Measurements from ENCODE around the gene PTPRR.

PTPRR gene, protein sequence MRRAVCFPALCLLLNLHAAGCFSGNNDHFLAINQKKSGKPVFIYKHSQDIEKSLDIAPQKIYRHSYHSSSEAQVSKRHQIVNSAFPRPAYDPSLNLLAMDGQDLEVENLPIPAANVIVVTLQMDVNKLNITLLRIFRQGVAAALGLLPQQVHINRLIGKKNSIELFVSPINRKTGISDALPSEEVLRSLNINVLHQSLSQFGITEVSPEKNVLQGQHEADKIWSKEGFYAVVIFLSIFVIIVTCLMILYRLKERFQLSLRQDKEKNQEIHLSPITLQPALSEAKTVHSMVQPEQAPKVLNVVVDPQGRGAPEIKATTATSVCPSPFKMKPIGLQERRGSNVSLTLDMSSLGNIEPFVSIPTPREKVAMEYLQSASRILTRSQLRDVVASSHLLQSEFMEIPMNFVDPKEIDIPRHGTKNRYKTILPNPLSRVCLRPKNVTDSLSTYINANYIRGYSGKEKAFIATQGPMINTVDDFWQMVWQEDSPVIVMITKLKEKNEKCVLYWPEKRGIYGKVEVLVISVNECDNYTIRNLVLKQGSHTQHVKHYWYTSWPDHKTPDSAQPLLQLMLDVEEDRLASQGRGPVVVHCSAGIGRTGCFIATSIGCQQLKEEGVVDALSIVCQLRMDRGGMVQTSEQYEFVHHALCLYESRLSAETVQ
- 0 to 0.35 reads per million in 2 donors for total RNA-seq

DNA sequence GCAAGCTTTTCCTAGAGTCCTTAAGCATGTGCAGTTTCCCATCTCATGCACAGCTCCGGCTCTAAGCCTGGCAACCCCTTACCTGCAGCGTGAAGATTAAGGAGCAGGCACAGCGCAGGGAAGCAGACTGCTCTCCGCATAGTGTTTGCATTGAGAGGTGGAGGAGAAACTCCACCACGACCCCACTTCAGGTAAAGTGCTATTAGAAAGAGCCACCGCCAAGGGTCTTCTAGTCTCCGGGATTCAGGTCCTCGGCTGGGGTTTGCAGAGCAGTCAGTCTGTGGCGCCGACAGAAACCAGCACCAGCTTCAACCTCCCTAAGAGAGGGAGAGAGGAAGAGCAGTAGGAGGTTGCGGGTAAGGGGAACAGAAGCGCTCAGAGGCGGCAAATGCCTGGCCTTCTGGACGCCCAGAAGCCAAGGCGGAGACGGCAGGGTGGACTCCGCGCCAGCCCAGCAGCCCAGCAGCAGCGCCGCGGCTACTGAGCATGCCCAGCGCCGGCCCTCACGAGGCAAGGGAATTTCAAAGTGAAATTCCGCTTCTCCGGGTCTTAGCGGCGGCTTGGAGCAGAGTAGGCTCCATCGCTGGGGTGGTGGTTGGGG lies at the start of gene PTPRR:
Gene PTPRR, minus strand, starts transcription at position 488 of the 601 bp plus-strand sequence. Its CDS starts 348 bp downstream, at position 140.
- no peak for DNase-seq

DNA sequence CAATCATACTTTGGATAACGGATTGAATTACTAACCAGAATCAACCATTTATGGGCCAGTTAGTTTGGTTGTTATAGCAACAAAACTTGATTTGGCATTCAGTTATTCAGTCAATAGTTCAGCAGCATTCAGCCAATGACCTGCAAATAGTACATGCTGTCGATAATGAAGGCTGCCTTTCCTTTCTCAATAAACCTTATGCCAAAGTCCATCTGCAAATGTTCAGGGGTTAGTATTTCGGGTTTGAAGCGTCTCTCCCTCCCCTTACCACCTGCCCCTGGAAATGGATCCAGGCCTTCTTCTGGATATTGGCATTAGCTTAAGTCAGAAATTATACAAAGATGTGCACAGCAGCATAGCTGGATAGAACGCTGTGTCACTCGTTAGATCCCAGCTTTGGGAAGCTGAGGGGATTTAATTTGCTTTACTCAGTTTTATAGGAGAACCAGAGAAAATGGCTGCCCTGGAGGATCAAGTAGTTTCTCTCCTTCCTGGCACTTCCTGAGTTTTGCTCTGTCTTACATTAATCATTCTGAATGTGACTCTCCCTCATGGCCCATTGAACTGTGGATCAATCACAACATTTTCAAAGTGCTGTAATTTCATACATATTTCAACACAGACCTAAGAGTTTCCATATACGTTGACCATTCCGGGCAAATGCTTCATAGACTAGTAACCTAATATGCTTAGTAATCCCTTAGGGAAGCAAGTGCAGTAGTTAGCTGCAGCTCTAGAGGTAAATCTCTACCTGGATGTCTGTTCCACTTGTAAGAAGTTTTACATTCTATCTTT lies 46.7 kb upstream of the PTPRR start:
- DNase-seq, result no peak

DNA sequence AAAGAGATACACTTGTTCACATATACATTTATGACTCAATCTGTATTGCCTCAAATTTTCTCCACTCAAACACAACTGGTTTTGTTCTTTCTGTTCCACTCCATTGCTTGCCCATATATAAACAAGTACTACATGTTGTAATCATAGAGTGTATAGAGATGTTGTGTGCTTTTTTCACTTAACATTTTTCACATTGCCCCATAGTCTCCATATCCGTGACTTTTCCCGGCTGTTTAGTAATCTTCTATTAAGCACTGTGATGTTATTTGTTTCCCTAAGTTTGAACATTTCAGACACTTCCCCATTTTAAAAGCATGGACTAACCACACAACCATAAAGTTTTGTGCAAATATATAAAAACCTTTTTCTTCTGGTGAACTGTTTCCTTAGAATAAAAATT lies 45.5 kb upstream of the PTPRR start:
- DNase-seq, result no peak

DNA sequence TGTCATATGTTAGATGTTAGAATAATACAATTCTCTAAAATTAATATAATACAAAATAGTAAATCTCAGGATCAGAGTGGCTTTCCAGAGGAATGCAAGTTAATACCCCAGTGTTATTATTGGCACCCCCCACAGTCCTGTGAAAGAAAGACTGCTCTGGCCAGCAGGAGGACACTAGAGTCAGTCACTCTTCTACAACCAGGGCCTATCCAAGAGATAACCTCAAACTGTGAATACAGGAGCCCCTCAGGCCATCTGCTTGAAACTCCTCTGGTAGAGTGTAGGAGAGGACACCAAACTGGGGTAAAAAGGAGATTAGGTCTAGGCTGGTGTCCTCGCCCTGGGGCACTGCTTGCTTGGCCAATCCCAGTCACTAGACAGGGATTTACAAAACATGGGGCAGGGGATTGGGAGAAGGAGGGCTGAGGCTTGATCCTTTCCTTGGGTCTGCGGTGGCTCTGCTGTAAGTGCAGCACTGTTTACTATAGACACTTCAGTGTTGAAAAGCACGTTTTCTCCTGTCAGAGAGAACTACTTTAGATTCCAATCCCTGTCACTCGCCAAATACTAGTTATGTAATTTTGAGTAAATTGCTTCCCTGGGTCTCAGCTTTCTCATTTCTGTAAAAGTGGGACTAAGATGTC lies 44.5 kb upstream of the PTPRR start:
- no peak for DNase-seq

DNA sequence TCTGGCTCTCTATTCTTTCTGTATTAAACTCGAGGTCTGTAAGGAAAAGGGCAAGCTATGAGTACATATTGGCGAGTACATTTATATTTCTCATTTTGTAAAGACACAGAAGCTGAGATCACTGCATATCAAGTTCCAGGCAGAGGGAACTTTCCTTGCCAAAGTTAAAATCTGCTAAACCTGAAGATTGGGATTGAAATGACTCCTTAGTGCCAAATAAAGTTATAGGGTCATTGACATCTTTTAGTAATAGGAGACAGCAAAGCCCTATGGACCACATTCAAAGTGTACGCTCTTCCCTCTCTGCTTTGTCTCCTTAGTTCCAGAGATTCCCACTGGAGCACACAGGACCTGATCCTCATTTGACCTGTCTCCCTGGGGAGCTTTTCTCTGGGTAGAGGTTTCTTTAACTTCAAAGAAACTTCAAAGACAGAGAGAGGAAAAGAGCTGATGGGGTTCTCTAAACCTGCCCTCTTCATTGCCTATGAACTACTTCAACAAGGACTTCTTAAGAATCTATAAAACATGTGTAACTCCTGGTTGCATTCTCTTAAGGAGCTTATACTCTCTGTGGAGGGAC lies 42.6 kb upstream of the PTPRR start:
- DNase-seq, result no peak

DNA sequence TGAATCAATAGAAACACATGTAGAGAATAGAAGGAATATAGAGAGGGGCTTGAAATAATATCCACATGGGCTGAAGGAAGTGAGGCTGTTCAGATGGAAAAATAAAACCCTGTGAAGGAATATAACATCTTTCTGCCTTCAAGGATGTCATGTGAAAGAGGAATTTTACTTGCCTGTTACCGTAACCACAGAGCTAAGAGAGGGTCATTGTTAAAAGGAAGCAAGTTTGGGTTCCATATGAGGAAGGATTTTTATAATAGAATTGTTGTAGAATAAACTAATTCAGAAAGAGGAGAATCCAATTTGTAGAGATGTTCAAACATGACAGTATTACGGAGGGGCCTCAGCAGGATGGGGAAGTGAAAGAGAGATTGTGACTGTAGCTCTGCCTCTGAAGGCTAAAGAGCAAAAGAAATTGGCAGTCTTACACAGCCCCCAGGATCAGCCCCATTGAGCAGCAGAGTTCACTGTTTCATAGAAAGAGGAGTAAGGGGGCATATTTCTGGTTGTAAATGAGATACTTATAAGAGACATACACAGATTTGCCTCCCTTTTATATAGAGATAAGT lies 41.8 kb upstream of the PTPRR start:
- no peak for DNase-seq

DNA sequence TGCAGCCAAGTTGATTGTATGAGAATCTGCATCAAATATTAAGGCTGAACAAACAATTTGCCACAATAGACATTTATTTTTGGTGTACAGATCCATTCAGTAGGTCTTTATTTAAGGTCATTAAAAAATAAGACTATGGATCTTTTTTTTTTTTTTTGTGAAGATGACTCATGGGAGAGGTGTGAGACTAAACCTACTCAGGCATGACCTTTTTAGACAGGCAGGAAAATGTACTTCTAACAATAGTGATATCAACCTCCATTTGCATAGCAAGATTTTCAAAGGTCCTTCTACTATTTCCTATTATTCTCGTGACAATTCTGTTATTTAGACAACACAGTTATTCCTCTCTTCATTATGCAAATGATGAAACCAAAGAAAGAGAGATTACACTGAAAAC lies 39.9 kb upstream of the PTPRR start:
- DNase-seq, result no peak

DNA sequence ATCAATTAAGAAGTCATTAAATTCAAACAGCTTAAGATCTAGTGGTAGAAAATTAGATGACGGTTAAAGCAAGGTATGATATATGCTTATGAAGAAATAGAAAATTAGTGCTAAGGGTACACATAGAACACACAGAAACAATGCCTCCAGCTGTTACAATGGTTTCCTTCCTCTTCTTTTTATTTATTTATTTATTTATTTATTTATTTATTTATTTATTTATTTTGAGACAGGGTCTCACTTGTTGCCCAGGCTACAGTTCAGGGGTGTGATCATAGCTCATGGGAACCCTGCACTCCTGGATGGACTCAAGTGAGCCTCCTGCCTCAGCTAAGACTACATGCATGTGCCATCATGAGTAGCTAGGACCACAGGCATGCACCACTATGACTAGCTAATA lies 34.9 kb upstream of the PTPRR start:
- DNase-seq, result no peak

DNA sequence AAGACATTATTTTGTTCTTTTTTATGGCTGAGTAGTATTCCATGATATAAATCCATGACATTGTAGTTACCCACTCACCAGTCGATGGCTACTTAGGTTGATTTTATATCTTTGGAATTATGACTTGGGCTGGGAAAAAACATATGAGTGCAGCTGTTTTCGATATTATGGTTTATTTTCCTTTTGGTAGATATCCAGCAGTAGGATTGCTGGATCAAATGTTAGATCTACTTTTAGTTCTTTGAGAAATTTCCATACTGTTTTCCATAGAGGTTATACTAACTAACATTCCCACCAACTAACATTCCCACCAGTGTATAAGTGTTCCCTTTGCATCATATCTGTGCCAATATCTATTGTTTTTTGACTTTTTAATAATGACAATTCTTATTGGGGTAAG lies 29.9 kb upstream of the PTPRR start:
- DNase-seq, result no peak

DNA sequence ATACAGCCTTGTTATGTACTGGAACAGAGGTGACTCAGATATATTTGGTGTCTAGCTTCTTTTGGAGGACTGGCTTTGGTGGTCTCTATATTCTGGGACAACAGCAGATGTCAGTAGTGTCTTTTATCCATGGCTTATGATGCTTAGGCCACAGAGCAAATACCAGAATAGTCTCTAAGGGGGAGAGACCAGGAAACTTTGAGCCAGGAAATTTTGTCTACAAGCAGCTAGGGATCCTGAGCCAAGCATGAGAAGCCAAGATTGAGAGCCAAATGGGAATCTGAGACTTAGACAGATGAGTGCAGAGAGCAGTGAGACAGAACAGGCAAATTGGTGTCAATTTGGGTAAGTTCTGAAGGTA lies 28.4 kb upstream of the PTPRR start:
- DNase-seq, result no peak

DNA sequence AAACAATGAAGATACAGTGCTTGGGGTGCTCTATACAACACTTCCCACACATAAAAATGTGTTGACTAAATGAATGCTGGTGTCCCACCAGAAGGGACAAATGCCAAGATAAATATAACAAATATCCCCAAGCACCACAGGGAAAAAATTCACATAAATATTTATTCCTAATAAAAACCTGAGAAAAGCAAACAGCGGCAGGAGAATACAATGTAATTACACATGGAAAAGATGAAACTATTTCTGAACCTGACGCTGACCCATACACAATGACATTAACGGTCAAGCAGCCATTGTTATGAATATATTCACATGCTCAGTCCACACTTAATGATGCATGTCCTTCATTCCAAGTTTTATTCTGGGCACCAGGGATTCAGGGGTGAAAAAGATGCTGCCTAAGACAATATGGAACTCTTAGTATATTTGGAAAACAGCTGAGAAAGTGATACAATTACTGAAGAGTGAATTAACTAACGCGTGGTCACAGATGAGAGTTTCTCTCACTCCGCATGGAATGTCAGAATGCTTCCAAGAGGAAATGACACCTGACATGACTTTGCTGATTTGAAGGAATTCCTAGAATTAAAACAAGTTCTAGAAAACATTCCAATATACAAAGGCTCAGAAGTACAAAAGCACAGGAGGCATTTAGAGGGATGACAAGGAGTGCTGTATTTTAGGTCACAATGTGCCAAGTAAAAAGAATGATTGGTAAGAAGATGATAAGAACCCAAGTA lies 27.9 kb upstream of the PTPRR start:
- DNase-seq, result no peak

DNA sequence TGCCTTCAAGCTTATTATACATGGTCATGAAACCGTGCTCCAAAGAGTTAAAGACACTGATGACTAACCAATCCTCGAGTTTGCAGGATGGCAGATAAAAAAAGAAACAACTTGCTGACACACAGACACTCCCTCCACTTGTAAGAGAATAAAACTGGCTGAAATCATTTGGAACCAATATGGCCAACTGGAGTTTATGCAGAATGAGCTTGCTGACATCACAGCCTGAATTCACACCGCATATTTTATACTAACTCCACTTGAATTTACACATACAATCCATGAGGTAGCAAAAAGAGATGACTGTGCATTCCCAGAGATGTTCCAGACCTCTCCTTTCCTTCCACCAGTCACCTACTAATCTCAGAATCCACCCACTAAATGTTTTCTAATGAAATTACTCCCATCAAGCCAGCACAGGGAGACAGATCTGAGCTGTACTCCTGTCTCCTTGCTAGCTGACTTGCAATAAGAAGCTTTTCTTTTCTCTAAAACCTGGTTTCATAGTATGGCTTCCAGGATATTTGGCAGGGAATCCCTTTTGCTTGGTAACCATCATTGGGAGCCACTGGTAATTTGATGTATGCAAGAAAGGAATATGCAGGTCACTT lies 15.8 kb upstream of the PTPRR start:
- DNase-seq, result no peak

DNA sequence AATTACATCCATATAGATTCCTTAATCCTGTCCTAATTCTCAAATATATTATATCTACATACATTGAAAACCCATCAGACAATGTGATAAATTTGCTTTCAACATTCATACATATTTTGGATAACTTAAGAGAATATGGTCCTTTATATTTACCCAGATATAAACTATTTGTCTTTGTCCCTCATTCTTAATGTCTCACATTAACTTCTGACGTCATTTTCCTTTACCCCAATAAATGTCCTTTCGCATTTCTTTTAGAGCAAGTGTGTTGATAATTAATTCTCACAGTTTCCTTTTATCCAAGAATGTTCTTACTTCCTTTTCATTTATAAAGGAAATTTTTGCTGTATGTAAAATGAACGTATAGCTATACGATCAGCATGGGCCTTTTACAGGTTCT lies 12.6 kb upstream of the PTPRR start:
- DNase-seq, result no peak

DNA sequence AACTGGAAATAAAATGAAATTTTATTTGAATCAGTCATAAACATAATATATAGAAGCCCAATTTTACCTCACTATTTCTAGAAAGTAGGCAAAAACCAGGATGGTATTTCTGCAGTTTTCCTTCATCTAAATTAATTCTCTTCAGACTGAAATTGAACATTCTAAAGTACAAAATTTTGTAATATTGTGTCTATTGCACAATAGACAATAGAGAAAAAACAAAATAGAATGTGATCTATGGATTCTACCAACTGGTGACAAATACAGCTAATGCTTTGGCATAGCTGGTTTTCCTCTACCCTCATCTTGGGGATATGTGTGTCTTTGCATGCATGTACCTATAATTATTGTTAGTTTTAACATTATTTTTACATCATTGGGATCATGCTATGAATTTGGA lies 8.5 kb upstream of the PTPRR start:
- no peak for DNase-seq

DNA sequence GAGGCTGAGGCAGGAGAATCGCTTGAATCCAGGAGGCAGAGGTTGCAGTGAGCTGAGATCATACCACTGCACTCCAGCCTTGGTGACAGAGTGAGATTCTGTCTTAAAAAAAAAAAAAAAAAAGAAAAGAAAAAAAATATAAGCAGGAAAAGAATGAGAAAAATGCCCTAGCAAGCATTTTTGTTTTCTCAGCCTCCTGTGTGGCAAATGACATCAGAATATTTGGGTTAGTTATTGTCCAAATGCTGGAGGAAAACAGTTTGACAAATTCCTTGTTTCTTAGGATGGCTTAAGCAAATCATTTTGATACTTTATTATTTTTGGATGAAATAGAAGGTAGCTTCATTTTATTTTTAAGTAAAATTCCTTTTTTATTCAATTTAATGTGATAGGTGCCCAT lies 7.5 kb upstream of the PTPRR start:
- DNase-seq, result no peak

DNA sequence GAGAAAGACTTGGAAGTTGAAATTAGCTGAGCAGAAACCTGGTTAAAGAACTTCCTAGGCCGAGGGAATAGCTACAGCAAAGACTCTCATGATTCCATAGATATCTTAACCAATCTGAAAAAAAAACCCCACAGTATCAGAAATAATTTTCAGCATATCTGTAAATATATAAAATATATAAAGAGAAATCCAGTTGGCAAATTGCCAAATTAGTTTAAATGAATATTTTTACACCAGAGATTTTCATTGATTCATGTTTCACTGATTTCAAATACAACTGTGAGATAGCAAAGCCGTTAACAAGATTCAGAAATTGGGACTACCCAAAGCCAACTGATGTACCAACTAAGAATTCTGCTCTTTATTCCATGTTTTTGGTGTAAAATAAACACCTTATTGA lies 6.8 kb upstream of the PTPRR start:
- DNase-seq, result no peak

DNA sequence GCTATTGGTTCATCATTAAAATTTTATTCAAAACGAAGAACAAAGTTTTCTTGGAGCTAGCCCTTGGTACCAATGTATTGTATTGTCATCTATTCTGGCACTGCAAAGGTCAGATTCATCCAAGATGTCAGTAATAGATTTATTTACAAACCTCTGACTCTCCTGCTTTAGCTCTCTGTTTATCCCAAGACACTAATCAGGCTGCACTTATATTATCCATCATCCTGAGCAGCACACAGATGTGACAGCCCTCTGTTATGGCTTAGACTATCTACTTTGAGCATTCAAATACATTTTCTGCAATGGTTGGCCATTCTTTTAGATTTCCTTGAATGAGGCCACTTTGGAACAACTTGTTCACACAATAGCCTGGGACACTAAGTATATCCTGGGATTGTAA lies 5.0 kb upstream of the PTPRR start:
- DNase-seq, result no peak

DNA sequence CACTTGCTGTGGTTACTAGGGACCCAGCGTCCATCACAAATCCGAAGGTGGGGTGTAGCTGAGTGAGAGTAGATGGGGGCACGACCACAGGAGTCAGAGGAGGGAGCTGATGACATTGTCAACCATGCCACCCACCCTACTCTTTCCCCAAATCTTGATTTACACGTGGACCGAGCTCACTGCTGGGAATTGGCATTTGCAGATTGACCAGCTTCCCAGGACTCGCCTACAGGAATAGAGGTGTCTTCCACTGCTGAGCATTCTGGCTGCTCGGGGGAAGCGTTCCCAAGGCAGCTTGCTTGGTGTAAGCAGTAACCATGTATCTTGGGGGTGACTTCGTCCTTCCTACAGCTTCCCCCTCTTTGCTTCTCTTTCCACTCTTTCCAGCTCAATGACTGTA lies 353 bp upstream of the PTPRR start:
- no peak for DNase-seq

DNA sequence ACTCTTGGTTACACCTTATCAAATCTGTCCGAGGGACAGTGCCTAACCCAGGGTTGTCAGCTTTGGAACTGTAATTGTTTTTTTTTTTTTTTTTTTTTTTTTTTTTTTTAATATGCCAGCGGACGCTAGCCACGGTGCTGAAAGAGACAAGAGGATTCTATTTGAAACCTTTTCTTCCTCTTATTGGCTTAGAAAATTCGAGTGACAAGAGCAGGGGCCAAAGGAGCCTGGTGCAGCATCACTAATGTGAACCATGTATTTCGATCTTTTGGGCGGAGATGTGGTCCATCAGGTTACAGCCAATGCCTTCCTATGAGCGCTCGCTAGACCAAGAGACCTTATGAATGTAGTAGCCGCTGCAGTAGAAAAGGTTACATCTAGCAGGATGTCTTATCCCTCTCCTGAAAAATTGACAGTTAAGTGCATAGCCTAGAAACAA lies 922 bp downstream of the PTPRR start:
- no peak for DNase-seq

DNA sequence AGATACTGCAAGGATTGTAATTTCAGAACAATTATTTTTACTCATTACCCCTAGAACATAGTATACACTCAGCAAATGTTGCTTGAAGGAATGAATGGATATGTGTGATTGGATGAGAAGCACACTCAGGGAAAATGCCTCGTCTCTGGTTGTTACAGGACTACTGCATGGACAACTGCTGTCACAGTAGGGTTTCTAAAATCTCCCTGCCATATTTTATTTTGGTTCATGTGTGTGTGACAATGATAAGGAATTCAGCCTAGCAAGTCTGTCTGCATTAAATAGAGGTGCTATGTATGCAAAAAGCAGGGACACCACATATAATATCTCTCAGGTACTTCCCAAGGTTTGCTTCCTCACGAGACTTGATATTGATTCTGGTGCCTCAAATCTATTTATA lies 1.4 kb downstream of the PTPRR start:
- DNase-seq, result no peak

DNA sequence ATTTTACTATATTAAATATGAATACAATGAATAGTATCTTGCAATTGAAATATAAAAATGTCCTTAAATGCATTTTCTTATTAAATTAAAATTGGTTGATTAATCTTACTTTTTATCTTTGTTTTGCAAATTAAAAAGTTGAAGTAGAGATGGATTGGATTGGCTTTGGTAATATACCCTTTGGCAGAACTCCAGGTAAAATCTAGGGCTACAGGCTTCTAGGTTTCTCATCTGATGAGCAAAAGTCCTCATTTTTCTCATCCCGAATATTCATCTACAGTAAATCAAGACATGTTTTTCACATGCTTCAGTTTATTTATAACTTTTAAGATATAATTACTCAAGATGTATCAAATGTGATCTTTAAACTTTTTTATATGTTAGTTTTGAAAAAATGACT lies 2.2 kb downstream of the PTPRR start:
- no peak for DNase-seq

Data from activated gamma-delta T cell (primary cell).